WTC11 (cell line): ENCODE measurements around the gene MAGEF1. TPM values are rescaled to one million over a fixed set of nuclear protein-coding genes. Genes with fewer than 3 reads are reported as not detected.

Experiments used
- ATAC-seq: fragments of 200-7000 bp; cut with Tn5 transposase; 2 replicates; pipeline ENCODE4 v1.10.0; 2021; ENCODE audit warnings: mild to moderate bottlenecking, moderate library complexity
- CTCF ChIA-PET: fragments of 300-600 bp; sonication (Branson Sonifier 250); formaldehyde crosslinking; loops from one replicate; lab custom pipeline; 2021; ENCODE audit warnings: antibody characterized with exemption; lab: Charles Lee
- POLR2A ChIA-PET: fragments of 350-600 bp; sonication (Branson Sonifier 250); formaldehyde crosslinking; loops from one replicate; lab custom pipeline; 2021; ENCODE audit warnings: antibody characterized with exemption; lab: Charles Lee
- DNase-seq: peaks from one replicate; pipeline ENCODE4 v3.0.0; 2021; ENCODE audit warnings: low spot score
- H3K27ac Mint-ChIP-seq: 2 replicates; pipeline ENCODE4 v1.8.0; 2021; ENCODE audit warnings: mixed read lengths
- H3K27me3 Mint-ChIP-seq: 2 replicates; pipeline ENCODE4 v1.8.0; 2021; ENCODE audit warnings: low read depth, mild to moderate bottlenecking, moderate library complexity, mixed read lengths
- H3K36me3 Mint-ChIP-seq: 2 replicates; pipeline ENCODE4 v1.8.0; 2021; ENCODE audit warnings: mixed read lengths
- H3K4me1 Mint-ChIP-seq: 2 replicates; pipeline ENCODE4 v1.8.0; 2022; ENCODE audit warnings: mixed read lengths
- H3K4me3 Mint-ChIP-seq: 2 replicates; pipeline ENCODE4 v1.8.0; 2021; ENCODE audit warnings: mild to moderate bottlenecking, moderate library complexity, mixed read lengths
- H3K9me3 Mint-ChIP-seq: 2 replicates; pipeline ENCODE4 v1.8.0; 2021; ENCODE audit warnings: mixed read lengths
- ATF3 ChIP-seq: sonication (generic); formaldehyde crosslinking; conservative IDR thresholded peaks from 2 replicates; pipeline ENCODE4 v1.8.1; 2022; ENCODE audit warnings: mild to moderate bottlenecking, missing genetic modification reagents
- CTCF ChIP-seq: fragments of 200-600 bp; IDR thresholded peaks from 2 replicates; pipeline ENCODE4 v1.8.0; 2022; ENCODE audit warnings: antibody characterized with exemption
- ESRRA ChIP-seq: sonication (generic); formaldehyde crosslinking; IDR thresholded peaks from 2 replicates; pipeline ENCODE4 v1.8.1; 2022; ENCODE audit warnings: mild to moderate bottlenecking, missing genetic modification reagents, borderline replicate concordance
- GRHL2 ChIP-seq: fragments of 250-450 bp; sonication (Bioruptor Pico); IDR thresholded peaks from 2 replicates; pipeline ENCODE4 v1.8.0; 2022; ENCODE audit warnings: mild to moderate bottlenecking, moderate library complexity; ENCODE audit not compliant: insufficient replicate concordance, severe bottlenecking
- IRF1 ChIP-seq: sonication (generic); formaldehyde crosslinking; IDR thresholded peaks from 2 replicates; pipeline ENCODE4 v1.8.0; 2023; ENCODE audit warnings: missing genetic modification reagents
- JAZF1 ChIP-seq: fragments of 250-450 bp; sonication (Bioruptor Pico); IDR thresholded peaks from 2 replicates; pipeline ENCODE4 v1.9.0; 2021; ENCODE audit warnings: moderate library complexity, mild to moderate bottlenecking, inconsistent platforms
- MAX ChIP-seq: sonication (generic); formaldehyde crosslinking; IDR thresholded peaks from 2 replicates; pipeline ENCODE4 v1.8.0; 2022; ENCODE audit warnings: mild to moderate bottlenecking, missing genetic modification reagents
- NFATC4 ChIP-seq: fragments of 250-450 bp; sonication (Bioruptor Pico); IDR thresholded peaks from 2 replicates; pipeline ENCODE4 v1.9.0; 2021; ENCODE audit warnings: mild to moderate bottlenecking
- SP1 ChIP-seq: sonication (generic); formaldehyde crosslinking; conservative IDR thresholded peaks from 2 replicates; pipeline ENCODE4 v1.8.1; 2022; ENCODE audit warnings: missing genetic modification reagents
- STAT6 ChIP-seq: sonication (generic); formaldehyde crosslinking; conservative IDR thresholded peaks from 2 replicates; pipeline ENCODE4 v1.8.1; 2023; ENCODE audit warnings: mild to moderate bottlenecking, low read depth, missing genetic modification reagents, moderate library complexity
- TEAD4 ChIP-seq: sonication (generic); formaldehyde crosslinking; IDR thresholded peaks from 2 replicates; pipeline ENCODE4 v1.8.0; 2022; ENCODE audit warnings: mild to moderate bottlenecking, missing genetic modification reagents
- ZMAT4 ChIP-seq: fragments of 250-450 bp; sonication (Bioruptor Pico); IDR thresholded peaks from 2 replicates; pipeline ENCODE4 v1.9.0; 2021; ENCODE audit warnings: mild to moderate bottlenecking
- ZNF416 ChIP-seq: fragments of 250-450 bp; sonication (Bioruptor Pico); IDR thresholded peaks from 2 replicates; pipeline ENCODE4 v1.9.0; 2021; ENCODE audit warnings: mild to moderate bottlenecking, inconsistent platforms
- ZNF423 ChIP-seq: fragments of 250-450 bp; sonication (Bioruptor Pico); IDR thresholded peaks from 2 replicates; pipeline ENCODE4 v2.1.2; 2022; ENCODE audit warnings: mild to moderate bottlenecking, moderate library complexity
- total RNA-seq: library from RNA; stranded (reverse); gene quantifications from 3 replicates; pipeline ENCODE4 v1.2.3, GENCODE V29; 2021
- TF ChIP-seq, protein P1 (sequence below): sonication (generic); formaldehyde crosslinking; IDR thresholded peaks from 2 replicates; pipeline ENCODE4 v1.8.1; 2023; ENCODE audit warnings: mild to moderate bottlenecking, missing genetic modification reagents
- TF ChIP-seq, protein P2 (sequence below): fragments of 250-450 bp; sonication (Bioruptor Pico); IDR thresholded peaks from 2 replicates; pipeline ENCODE4 v1.9.0; 2021; ENCODE audit warnings: mild to moderate bottlenecking

The MAGEF1 gene
- total RNA-seq, 1 experiment from 2014 or later: 72.9 TPM

GRCh38 chr3:184738506-184738890 is 26.6 kb upstream of the MAGEF1 start:
- no peak for ATAC-seq
- POLR2A ChIA-PET: interaction anchor here (1.0 kb wide), 1 partner anchor 136 kb away, joined by 4 read pairs; no protein-coding TSS in a partner anchor
- Mint-ChIP-seq H3K27ac (no peak overlapping the region), H3K27me3 (no peaks in the 10 kb centered on the region), H3K4me1 (peaks cover 14% of the 10 kb centered on the region), H3K9me3 (no peaks in the 10 kb centered on the region), H3K36me3 (no peaks in the 10 kb centered on the region), H3K4me3 (no peak overlapping the region)
- CTCF ChIA-PET: interaction anchor here (0.6 to 2.5 kb wide), 8 partner anchors 10 to 178 kb away, joined by 3 to 7 read pairs (median 4); partner anchors contain the start of gene EPHB3
- TF ChIP-seq, protein P1, sequence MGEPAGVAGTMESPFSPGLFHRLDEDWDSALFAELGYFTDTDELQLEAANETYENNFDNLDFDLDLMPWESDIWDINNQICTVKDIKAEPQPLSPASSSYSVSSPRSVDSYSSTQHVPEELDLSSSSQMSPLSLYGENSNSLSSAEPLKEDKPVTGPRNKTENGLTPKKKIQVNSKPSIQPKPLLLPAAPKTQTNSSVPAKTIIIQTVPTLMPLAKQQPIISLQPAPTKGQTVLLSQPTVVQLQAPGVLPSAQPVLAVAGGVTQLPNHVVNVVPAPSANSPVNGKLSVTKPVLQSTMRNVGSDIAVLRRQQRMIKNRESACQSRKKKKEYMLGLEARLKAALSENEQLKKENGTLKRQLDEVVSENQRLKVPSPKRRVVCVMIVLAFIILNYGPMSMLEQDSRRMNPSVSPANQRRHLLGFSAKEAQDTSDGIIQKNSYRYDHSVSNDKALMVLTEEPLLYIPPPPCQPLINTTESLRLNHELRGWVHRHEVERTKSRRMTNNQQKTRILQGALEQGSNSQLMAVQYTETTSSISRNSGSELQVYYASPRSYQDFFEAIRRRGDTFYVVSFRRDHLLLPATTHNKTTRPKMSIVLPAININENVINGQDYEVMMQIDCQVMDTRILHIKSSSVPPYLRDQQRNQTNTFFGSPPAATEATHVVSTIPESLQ (CRISPR knock-in tag): no peak
- no peak for TF ChIP-seq JAZF1
- TF ChIP-seq, protein P2, sequence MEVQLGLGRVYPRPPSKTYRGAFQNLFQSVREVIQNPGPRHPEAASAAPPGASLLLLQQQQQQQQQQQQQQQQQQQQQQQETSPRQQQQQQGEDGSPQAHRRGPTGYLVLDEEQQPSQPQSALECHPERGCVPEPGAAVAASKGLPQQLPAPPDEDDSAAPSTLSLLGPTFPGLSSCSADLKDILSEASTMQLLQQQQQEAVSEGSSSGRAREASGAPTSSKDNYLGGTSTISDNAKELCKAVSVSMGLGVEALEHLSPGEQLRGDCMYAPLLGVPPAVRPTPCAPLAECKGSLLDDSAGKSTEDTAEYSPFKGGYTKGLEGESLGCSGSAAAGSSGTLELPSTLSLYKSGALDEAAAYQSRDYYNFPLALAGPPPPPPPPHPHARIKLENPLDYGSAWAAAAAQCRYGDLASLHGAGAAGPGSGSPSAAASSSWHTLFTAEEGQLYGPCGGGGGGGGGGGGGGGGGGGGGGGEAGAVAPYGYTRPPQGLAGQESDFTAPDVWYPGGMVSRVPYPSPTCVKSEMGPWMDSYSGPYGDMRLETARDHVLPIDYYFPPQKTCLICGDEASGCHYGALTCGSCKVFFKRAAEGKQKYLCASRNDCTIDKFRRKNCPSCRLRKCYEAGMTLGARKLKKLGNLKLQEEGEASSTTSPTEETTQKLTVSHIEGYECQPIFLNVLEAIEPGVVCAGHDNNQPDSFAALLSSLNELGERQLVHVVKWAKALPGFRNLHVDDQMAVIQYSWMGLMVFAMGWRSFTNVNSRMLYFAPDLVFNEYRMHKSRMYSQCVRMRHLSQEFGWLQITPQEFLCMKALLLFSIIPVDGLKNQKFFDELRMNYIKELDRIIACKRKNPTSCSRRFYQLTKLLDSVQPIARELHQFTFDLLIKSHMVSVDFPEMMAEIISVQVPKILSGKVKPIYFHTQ (CRISPR knock-in tag): no peak
- no peak for TF ChIP-seq GRHL2 (CRISPR knock-in tag)
- no peak for TF ChIP-seq ESRRA (CRISPR knock-in tag)
- TF ChIP-seq MAX (CRISPR knock-in tag): no peak
- TF ChIP-seq TEAD4 (CRISPR knock-in tag): no peak
- TF ChIP-seq CTCF: no peak
- TF ChIP-seq ZNF423 (CRISPR knock-in tag): no peak
- TF ChIP-seq IRF1 (CRISPR knock-in tag): no peak
- TF ChIP-seq ZNF416 (CRISPR knock-in tag): no peak
- no peak for TF ChIP-seq STAT6 (CRISPR knock-in tag)
- TF ChIP-seq ATF3 (CRISPR knock-in tag): no peak
- no peak for TF ChIP-seq ZMAT4 (CRISPR knock-in tag)
- TF ChIP-seq SP1 (CRISPR knock-in tag): no peak
- TF ChIP-seq NFATC4: no peak
- no peak for DNase-seq
